Liver (tissue), 3 donors: ENCODE data around the gene PEX14.

ENCODE experiments used
- FOXA1 ChIP-seq: IDR thresholded peaks from 2 replicates; pipeline ENCODE4 v1.6.1; 2016; ENCODE audit warnings: antibody characterized with exemption
- HNF4G ChIP-seq: IDR thresholded peaks from 2 replicates; pipeline ENCODE4 v1.6.1; 2016; ENCODE audit warnings: antibody characterized with exemption
- RAD21 ChIP-seq, 2 donors: IDR thresholded peaks; 2 replicates each; pipeline ENCODE4 v1.6.1; 2016; ENCODE audit warnings: antibody characterized with exemption in 2 of 2, mild to moderate bottlenecking in 2 of 2
- RXRA ChIP-seq, 2 donors: IDR thresholded peaks; 2 replicates each; pipeline ENCODE4 v1.6.1; 2017 to 2018; ENCODE audit warnings: antibody characterized with exemption in 2 of 2, mild to moderate bottlenecking in 1 of 2
- SP1 ChIP-seq: IDR thresholded peaks from 2 replicates; pipeline ENCODE4 v1.6.1; 2018; ENCODE audit warnings: antibody characterized with exemption, mild to moderate bottlenecking
- TAF1 ChIP-seq: conservative IDR thresholded peaks from 2 replicates; pipeline ENCODE4 v1.6.1; 2016; ENCODE audit warnings: antibody characterized with exemption, mild to moderate bottlenecking
- YY1 ChIP-seq: IDR thresholded peaks from 2 replicates; pipeline ENCODE4 v1.6.1; 2016; ENCODE audit warnings: antibody characterized with exemption, mild to moderate bottlenecking
- TF ChIP-seq, protein P1 (sequence below): fragments of 150-350 bp; IDR thresholded peaks from 2 replicates; pipeline ENCODE4 v1.5.1; 2017; ENCODE audit warnings: improper control_type of control experiment, low read depth, low read length; ENCODE audit not compliant: missing input control
- TF ChIP-seq, protein P2 (sequence below): IDR thresholded peaks from 2 replicates; pipeline ENCODE4 v1.6.1; 2016; ENCODE audit warnings: antibody characterized with exemption
- TF ChIP-seq, protein P3 (sequence below): IDR thresholded peaks from 2 replicates; pipeline ENCODE4 v1.6.1; 2016; ENCODE audit warnings: antibody characterized with exemption, mild to moderate bottlenecking
- TF ChIP-seq, protein P4 (sequence below): IDR thresholded peaks from 2 replicates; pipeline ENCODE4 v1.6.1; 2016; ENCODE audit warnings: antibody characterized with exemption
- TF ChIP-seq, protein P5 (sequence below): IDR thresholded peaks from 2 replicates; pipeline ENCODE4 v1.6.1; 2016; ENCODE audit warnings: antibody characterized with exemption
- donor health status: healthy.
- donor health status: healthy.

DNA sequence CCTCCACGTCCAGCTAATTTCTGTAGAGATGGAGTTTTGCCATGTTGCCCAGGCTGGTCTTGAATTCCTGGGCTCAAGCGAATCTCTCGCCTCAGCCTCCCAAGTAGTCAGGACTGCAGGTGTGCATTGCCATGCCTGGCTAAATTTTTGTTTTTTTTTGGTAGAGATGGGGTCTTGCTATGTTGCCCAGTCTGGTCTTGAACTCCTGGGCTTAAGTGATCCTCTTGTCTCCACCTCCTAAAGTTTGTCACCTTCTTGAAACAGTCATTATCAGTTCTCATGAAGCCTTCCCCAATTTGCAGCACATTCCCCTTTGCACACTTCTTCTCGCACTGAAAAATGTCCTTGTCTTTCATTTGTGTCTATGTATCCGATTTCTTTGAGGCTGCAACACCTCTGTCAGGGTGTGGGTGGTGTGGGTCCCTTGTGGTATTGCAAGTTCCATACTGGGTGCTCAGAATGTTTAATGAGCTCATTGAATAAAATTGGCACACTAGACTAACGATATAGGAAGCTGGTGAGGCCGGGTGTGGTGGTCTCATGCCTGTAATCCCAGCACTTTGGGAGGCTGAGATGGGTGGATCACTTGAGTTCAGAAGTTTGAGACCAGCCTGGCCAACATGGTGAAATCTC is 27.8 kb upstream of the PEX14 start:
- no peak for TF ChIP-seq TAF1
- TF ChIP-seq, protein P1, sequence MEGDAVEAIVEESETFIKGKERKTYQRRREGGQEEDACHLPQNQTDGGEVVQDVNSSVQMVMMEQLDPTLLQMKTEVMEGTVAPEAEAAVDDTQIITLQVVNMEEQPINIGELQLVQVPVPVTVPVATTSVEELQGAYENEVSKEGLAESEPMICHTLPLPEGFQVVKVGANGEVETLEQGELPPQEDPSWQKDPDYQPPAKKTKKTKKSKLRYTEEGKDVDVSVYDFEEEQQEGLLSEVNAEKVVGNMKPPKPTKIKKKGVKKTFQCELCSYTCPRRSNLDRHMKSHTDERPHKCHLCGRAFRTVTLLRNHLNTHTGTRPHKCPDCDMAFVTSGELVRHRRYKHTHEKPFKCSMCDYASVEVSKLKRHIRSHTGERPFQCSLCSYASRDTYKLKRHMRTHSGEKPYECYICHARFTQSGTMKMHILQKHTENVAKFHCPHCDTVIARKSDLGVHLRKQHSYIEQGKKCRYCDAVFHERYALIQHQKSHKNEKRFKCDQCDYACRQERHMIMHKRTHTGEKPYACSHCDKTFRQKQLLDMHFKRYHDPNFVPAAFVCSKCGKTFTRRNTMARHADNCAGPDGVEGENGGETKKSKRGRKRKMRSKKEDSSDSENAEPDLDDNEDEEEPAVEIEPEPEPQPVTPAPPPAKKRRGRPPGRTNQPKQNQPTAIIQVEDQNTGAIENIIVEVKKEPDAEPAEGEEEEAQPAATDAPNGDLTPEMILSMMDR = no peak
- TF ChIP-seq HNF4G = no peak
- TF ChIP-seq FOXA1 = no peak
- TF ChIP-seq, protein P2, sequence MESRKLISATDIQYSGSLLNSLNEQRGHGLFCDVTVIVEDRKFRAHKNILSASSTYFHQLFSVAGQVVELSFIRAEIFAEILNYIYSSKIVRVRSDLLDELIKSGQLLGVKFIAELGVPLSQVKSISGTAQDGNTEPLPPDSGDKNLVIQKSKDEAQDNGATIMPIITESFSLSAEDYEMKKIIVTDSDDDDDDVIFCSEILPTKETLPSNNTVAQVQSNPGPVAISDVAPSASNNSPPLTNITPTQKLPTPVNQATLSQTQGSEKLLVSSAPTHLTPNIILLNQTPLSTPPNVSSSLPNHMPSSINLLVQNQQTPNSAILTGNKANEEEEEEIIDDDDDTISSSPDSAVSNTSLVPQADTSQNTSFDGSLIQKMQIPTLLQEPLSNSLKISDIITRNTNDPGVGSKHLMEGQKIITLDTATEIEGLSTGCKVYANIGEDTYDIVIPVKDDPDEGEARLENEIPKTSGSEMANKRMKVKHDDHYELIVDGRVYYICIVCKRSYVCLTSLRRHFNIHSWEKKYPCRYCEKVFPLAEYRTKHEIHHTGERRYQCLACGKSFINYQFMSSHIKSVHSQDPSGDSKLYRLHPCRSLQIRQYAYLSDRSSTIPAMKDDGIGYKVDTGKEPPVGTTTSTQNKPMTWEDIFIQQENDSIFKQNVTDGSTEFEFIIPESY = no peak
- no peak for TF ChIP-seq YY1
- TF ChIP-seq, protein P3, sequence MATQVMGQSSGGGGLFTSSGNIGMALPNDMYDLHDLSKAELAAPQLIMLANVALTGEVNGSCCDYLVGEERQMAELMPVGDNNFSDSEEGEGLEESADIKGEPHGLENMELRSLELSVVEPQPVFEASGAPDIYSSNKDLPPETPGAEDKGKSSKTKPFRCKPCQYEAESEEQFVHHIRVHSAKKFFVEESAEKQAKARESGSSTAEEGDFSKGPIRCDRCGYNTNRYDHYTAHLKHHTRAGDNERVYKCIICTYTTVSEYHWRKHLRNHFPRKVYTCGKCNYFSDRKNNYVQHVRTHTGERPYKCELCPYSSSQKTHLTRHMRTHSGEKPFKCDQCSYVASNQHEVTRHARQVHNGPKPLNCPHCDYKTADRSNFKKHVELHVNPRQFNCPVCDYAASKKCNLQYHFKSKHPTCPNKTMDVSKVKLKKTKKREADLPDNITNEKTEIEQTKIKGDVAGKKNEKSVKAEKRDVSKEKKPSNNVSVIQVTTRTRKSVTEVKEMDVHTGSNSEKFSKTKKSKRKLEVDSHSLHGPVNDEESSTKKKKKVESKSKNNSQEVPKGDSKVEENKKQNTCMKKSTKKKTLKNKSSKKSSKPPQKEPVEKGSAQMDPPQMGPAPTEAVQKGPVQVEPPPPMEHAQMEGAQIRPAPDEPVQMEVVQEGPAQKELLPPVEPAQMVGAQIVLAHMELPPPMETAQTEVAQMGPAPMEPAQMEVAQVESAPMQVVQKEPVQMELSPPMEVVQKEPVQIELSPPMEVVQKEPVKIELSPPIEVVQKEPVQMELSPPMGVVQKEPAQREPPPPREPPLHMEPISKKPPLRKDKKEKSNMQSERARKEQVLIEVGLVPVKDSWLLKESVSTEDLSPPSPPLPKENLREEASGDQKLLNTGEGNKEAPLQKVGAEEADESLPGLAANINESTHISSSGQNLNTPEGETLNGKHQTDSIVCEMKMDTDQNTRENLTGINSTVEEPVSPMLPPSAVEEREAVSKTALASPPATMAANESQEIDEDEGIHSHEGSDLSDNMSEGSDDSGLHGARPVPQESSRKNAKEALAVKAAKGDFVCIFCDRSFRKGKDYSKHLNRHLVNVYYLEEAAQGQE = no peak
- TF ChIP-seq, protein P4, sequence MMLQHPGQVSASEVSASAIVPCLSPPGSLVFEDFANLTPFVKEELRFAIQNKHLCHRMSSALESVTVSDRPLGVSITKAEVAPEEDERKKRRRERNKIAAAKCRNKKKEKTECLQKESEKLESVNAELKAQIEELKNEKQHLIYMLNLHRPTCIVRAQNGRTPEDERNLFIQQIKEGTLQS = no peak
- TF ChIP-seq RAD21 (IDR thresholded peaks at IDR 0.05) = no peak
- TF ChIP-seq, protein P5, sequence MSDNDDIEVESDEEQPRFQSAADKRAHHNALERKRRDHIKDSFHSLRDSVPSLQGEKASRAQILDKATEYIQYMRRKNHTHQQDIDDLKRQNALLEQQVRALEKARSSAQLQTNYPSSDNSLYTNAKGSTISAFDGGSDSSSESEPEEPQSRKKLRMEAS = no peak
- TF ChIP-seq RXRA (IDR thresholded peaks at IDR 0.05) = no peak
- no peak for TF ChIP-seq SP1
